Stimulated activated CD8-positive, alpha-beta memory T cell treated with anti-CD3 and anti-CD28 coated beads, Interleukin-2, amount 100 ng/mL, for 1 hour (primary cell): ENCODE measurements around the gene STMN3.

ENCODE experiments used
- DNase-seq, 2 donors: peaks; one replicate each; pipeline ENCODE4 v3.0.0-alpha.2; 2020; ENCODE audit warnings: low read depth in 2 of 2

Gene STMN3

GRCh38 chr20:63653041-63653973 is at the start of gene STMN3:
TSS of gene STMN3 (minus strand) at chr20:63653424. CDS start at chr20:63653345, 79 bp downstream.
- DNase-seq: peak in 1 of 2 donors; percentile 41

- DNase-seq: no peak
Observed at GRCh38 chr20:63702036-63702665, 48.9 kb upstream of the STMN3 start.

GRCh38 chr20:63701329-63702035 is 48.3 kb upstream of the STMN3 start:
- DNase-seq: no peak

GRCh38 chr20:63701051-63701328 is 47.8 kb upstream of the STMN3 start:
- DNase-seq: no peak

- DNase-seq: no peak
Observed at GRCh38 chr20:63700199-63701050, 47.2 kb upstream of the STMN3 start.

GRCh38 chr20:63699466-63700198 is 46.4 kb upstream of the STMN3 start:
- DNase-seq: no peak

- no peak for DNase-seq
Observed at GRCh38 chr20:63698739-63699465, 45.7 kb upstream of the STMN3 start.

GRCh38 chr20:63697868-63698545 is 44.8 kb upstream of the STMN3 start:
- no peak for DNase-seq

- DNase-seq: no peak
Observed at GRCh38 chr20:63697357-63697867, 44.2 kb upstream of the STMN3 start.

- DNase-seq: no peak
Observed at GRCh38 chr20:63696628-63697356, 43.6 kb upstream of the STMN3 start, which contains the start of gene TNFRSF6B. TSS of gene TNFRSF6B (plus strand) at chr20:63696652. CDS start at chr20:63696768, 116 bp downstream.

- DNase-seq: no peak
Observed at GRCh38 chr20:63696306-63696627, 43.0 kb upstream of the STMN3 start.

GRCh38 chr20:63695424-63696305 is 42.4 kb upstream of the STMN3 start:
- no peak for DNase-seq

GRCh38 chr20:63694584-63695423 is 41.6 kb upstream of the STMN3 start:
- no peak for DNase-seq

- DNase-seq: no peak
Observed at GRCh38 chr20:63693733-63694583, 40.7 kb upstream of the STMN3 start.

- no peak for DNase-seq
Observed at GRCh38 chr20:63693083-63693732, 40.0 kb upstream of the STMN3 start.
